HG02588 (cell line): ENCODE results near the gene ELP4.

Source experiments
- ATAC-seq: cut with Tn5 transposase; IDR thresholded peaks from one replicate; pipeline ENCODE4 v1.9.1; 2021; ENCODE audit warnings: mild to moderate bottlenecking, moderate library complexity; ENCODE audit not compliant: unreplicated experiment

Gene ELP4

GRCh38 chr11:31819621-31820437 is 310.3 kb downstream of the ELP4 start:
- ATAC-seq = no peak

- ATAC-seq = no peak
Observed at GRCh38 chr11:31820438-31820818, 310.9 kb downstream of the ELP4 start.

DNA sequence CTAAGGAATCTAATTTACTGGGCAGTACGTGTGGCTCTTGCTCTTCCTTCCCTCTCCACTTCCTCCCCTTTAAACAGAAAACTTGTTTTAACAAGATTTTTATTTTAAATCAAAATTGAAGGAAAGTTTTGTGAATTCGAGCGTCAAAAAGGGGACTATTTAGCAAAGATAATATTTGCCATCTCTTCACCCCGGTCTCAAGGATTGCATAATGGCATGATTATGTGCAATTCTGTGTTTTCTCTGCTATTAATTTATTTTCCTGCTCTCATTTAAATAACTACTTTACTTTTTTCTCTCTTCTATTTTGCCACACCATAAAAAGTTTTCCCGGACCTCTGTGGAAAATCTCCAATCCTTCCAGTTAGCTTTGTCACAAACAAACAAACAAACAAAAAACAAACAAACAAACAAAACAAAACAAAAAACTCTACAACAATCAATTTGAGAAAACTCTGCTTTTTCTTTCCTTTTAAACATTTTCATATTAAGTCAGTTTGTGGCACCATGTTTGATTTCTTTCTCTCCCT is 311.7 kb downstream of the ELP4 start:
- ATAC-seq = no peak

- no peak for ATAC-seq
Observed at GRCh38 chr11:31821766-31822165, 312.2 kb downstream of the ELP4 start.

DNA sequence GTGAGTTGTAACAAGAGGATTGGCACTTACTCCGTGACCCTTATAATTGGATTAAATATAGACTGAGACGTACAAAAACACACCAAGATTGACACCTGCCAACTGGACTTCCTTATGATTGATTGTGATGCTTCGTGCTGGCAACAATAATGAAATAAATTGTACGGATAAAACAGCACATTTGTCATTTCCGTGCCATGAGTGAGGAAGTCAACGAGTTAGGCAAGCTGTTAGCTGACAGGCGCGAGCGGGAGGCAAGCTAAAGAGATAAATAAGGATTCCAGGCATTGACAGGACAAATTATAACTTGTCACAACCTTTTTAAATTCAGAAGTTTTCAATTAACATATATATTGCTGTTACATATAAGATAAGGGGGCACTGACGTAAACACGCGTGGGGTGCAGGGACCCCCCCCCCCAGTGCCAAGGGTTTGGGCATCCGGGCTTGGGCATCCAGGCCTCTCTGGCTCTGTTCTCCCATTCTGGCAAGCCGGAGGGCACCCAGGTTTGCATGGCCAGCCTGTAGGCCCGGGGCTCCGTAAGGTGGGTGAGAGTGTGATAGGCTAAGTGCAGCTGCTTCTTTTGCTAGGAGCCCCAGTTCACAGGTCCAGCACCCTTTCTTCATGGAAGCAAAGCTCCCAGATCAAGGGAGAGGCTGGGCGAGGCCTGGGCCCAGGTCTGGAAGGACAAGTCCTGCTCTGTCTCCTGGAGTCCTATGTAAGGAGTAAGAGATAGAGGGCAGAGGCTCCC is 312.8 kb downstream of the ELP4 start:
- ATAC-seq = no peak

- ATAC-seq = no peak
Observed at GRCh38 chr11:31822927-31823643, 313.5 kb downstream of the ELP4 start.

DNA sequence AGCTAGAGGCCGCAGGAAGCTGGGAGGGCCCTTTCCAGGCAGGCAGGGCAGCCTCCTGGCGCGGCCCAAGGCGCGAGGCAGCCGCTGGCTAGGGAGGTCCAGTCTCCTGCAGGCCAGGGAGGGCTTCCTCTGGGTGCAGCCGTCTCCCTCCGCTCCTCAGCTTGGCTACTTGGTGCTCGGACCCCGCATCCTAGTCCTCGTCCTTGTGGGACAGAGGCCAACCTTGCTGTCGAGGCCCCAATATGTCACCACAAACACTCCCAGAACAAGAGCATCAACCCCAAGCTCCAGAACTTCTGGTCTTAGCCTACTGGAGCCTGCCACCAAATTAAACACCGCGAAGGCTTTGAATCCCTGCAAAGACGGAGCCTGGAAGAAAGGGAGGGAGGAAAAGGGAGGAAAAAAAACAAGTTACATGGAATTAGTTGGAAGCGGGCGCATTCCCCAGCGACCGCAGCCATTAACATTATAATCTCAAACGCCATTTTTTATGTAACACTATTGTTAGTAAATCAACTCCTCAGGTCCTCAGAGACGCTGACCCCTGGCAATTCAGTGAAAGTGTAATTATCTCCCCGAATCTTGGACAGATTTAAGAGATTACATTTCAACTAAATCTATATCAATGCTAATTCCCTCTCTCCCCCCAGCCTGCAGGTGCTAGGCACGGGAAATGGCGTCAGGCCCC is 314.2 kb downstream of the ELP4 start:
- no peak for ATAC-seq

- ATAC-seq = no peak
Observed at GRCh38 chr11:31824332-31824878, 314.8 kb downstream of the ELP4 start.

GRCh38 chr11:31824879-31825837 is 315.6 kb downstream of the ELP4 start:
- no peak for ATAC-seq

GRCh38 chr11:31825838-31826484 is 316.4 kb downstream of the ELP4 start:
- no peak for ATAC-seq

DNA sequence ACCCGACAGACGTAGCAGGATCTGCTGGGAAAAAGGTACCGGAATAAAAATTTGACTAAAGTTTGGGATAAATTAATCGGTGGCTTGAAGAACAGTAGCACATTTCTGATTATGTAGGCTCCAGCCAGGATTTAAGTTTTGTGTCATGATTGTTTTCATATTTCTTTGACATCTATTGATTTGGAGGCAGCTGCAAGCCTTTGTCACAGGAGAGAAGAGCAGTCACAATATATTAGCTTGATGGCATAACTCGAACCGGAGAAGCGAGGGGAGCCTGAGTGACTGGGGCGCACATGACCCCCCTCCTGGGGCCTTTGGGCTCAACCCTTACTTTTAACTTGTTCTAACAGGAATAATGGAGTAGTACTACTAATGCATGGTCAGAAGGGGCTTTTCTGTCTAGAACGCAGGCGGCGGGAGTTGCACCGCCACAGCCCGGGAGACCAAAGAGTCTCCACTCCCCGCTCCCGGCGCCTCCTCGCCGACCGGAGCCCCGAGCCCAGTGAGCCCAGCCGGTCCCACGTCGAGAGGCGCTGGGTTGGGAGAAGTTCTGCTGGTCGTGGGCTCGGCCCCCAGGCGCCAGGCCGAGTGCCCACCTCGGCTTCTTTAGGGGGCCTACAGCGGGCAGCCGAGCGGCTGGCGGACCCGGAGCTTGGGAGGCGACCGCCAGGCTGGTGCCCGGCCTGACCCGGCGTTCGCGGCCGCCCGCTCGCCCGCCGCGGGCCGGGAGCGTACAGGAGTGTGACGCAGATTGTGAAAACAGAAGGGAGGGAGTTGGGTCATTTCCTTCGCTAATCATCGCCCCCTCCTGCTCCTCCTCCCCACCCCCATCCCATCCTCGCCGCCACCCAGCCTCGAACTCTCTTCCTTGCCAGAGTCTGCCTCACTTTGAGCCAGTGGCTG is 317.2 kb downstream of the ELP4 start:
- no peak for ATAC-seq

DNA sequence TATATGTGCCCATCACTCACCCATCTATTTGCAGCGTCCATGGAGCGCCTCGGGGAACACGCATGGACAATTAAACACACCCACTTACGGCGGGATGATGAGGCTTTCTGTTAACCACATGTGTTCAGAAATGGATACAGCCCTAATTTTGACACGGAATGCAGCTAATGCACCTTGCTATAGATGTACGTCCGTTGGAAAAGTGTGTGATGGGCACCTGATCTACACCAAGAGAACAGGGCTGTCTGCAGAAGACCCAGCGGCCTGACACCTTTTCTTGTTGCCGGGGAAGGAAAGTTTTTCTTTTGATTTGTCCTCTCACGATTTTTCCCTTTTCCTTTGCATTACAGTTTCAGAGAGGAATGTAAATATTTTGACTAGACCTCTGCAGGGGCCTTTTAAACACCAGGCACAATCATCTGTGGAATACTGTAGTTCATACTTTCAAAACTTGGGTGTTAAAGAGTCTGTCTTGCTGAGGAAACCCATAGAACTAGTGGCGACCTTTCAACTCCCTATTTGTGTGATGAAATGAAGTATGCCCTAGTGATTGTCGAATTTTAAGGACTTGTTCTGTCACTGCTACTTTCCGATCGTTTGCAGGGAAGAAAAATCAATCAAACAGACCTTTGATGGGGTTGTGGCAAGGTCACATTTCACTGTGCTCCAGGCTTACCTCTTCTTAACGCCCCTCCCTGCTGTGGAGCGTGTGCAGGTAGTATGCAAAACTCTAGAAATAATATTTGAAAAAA is 318.1 kb downstream of the ELP4 start:
- no peak for ATAC-seq

GRCh38 chr11:31828217-31828616 is 318.6 kb downstream of the ELP4 start:
- no peak for ATAC-seq

- no peak for ATAC-seq
Observed at GRCh38 chr11:31830406-31830805, 320.8 kb downstream of the ELP4 start.

DNA sequence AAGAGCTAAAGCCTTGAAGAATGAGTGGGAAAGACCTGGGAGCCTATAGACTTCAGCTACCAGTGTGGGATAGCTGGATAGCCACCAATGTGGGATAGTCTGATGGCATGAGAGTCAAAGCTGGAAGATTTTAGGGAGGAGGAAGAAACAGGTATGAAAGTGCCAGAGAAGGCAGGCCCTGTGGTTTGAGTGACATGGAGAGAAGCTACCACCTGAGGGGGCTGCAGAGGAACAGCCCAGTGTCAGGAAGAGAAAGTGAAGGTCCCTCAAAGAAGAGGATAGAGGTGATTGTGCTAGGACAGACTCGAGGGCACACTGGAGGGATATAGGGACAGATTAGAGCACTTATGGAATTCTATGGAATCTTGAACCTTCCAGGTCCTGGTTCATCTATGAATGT is 324.7 kb downstream of the ELP4 start:
- ATAC-seq = no peak
